WTC11 (cell line): ENCODE data around the gene OTOG. TPM values are rescaled to one million over a fixed set of nuclear protein-coding genes. Genes with fewer than 3 reads are reported as not detected.

Experiments
- ATAC-seq: fragments of 200-7000 bp; cut with Tn5 transposase; 2 replicates; pipeline ENCODE4 v1.10.0; 2021; ENCODE audit warnings: mild to moderate bottlenecking, moderate library complexity
- CTCF ChIA-PET: fragments of 300-600 bp; sonication (Branson Sonifier 250); formaldehyde crosslinking; loops from one replicate; lab custom pipeline; 2021; ENCODE audit warnings: antibody characterized with exemption; lab: Charles Lee
- POLR2A ChIA-PET: fragments of 350-600 bp; sonication (Branson Sonifier 250); formaldehyde crosslinking; loops from one replicate; lab custom pipeline; 2021; ENCODE audit warnings: antibody characterized with exemption; lab: Charles Lee
- DNase-seq: peaks from one replicate; pipeline ENCODE4 v3.0.0; 2021; ENCODE audit warnings: low spot score
- H3K27ac Mint-ChIP-seq: 2 replicates; pipeline ENCODE4 v1.8.0; 2021; ENCODE audit warnings: mixed read lengths
- H3K27me3 Mint-ChIP-seq: 2 replicates; pipeline ENCODE4 v1.8.0; 2021; ENCODE audit warnings: low read depth, mild to moderate bottlenecking, moderate library complexity, mixed read lengths
- H3K36me3 Mint-ChIP-seq: 2 replicates; pipeline ENCODE4 v1.8.0; 2021; ENCODE audit warnings: mixed read lengths
- H3K4me1 Mint-ChIP-seq: 2 replicates; pipeline ENCODE4 v1.8.0; 2022; ENCODE audit warnings: mixed read lengths
- H3K4me3 Mint-ChIP-seq: 2 replicates; pipeline ENCODE4 v1.8.0; 2021; ENCODE audit warnings: mild to moderate bottlenecking, moderate library complexity, mixed read lengths
- H3K9me3 Mint-ChIP-seq: 2 replicates; pipeline ENCODE4 v1.8.0; 2021; ENCODE audit warnings: mixed read lengths
- ATF3 ChIP-seq: sonication (generic); formaldehyde crosslinking; conservative IDR thresholded peaks from 2 replicates; pipeline ENCODE4 v1.8.1; 2022; ENCODE audit warnings: mild to moderate bottlenecking, missing genetic modification reagents
- CDX4 ChIP-seq: fragments of 250-450 bp; sonication (Bioruptor Pico); IDR thresholded peaks from 2 replicates; pipeline ENCODE4 v1.9.0; 2021; ENCODE audit warnings: moderate library complexity, mild to moderate bottlenecking, inconsistent platforms, borderline replicate concordance
- GABPB1 ChIP-seq: sonication (generic); formaldehyde crosslinking; IDR thresholded peaks from 2 replicates; pipeline ENCODE4 v1.8.1; 2023; ENCODE audit warnings: mild to moderate bottlenecking, missing genetic modification reagents
- GRHL2 ChIP-seq: fragments of 250-450 bp; sonication (Bioruptor Pico); IDR thresholded peaks from 2 replicates; pipeline ENCODE4 v1.8.0; 2022; ENCODE audit warnings: mild to moderate bottlenecking, moderate library complexity; ENCODE audit not compliant: insufficient replicate concordance, severe bottlenecking
- HMGA2 ChIP-seq: fragments of 250-450 bp; sonication (Bioruptor Pico); IDR thresholded peaks from 2 replicates; pipeline ENCODE4 v1.4.0; 2021; ENCODE audit warnings: mild to moderate bottlenecking, moderate library complexity
- IRF2 ChIP-seq: sonication (generic); formaldehyde crosslinking; IDR thresholded peaks from 2 replicates; pipeline ENCODE4 v1.8.0; 2022; ENCODE audit warnings: low read depth, missing genetic modification reagents, borderline replicate concordance
- KAT7 ChIP-seq: sonication (generic); formaldehyde crosslinking; IDR thresholded peaks from 2 replicates; pipeline ENCODE4 v1.8.1; 2023; ENCODE audit warnings: missing genetic modification reagents, mild to moderate bottlenecking, borderline replicate concordance
- MXD4 ChIP-seq: fragments of 250-450 bp; sonication (Bioruptor Pico); IDR thresholded peaks from 2 replicates; pipeline ENCODE4 v1.8.0; 2021; ENCODE audit warnings: mild to moderate bottlenecking, moderate library complexity, borderline replicate concordance
- MYBL2 ChIP-seq: sonication (generic); formaldehyde crosslinking; IDR thresholded peaks from 2 replicates; pipeline ENCODE4 v1.8.1; 2023; ENCODE audit warnings: mild to moderate bottlenecking, moderate library complexity, missing genetic modification reagents
- NR1H2 ChIP-seq: sonication (generic); formaldehyde crosslinking; IDR thresholded peaks from 2 replicates; pipeline ENCODE4 v1.9.0; 2021; ENCODE audit warnings: mild to moderate bottlenecking, moderate library complexity, missing genetic modification reagents
- PREB ChIP-seq: sonication (generic); formaldehyde crosslinking; IDR thresholded peaks from 2 replicates; pipeline ENCODE4 v1.8.1; 2022; ENCODE audit warnings: mild to moderate bottlenecking, missing genetic modification reagents, moderate library complexity, borderline replicate concordance
- RELA ChIP-seq: sonication (generic); formaldehyde crosslinking; IDR thresholded peaks from 2 replicates; pipeline ENCODE4 v1.8.1; 2022; ENCODE audit warnings: missing genetic modification reagents, mild to moderate bottlenecking, borderline replicate concordance
- TCF7 ChIP-seq: sonication (generic); formaldehyde crosslinking; IDR thresholded peaks from 2 replicates; pipeline ENCODE4 v1.8.0; 2022; ENCODE audit warnings: mild to moderate bottlenecking, low read depth, missing genetic modification reagents, moderate library complexity
- ZBTB21 ChIP-seq: sonication (generic); formaldehyde crosslinking; IDR thresholded peaks from 2 replicates; pipeline ENCODE4 v1.8.1; 2023; ENCODE audit warnings: mild to moderate bottlenecking, missing genetic modification reagents, borderline replicate concordance
- ZNF121 ChIP-seq: sonication (generic); formaldehyde crosslinking; IDR thresholded peaks from 2 replicates; pipeline ENCODE4 v1.8.0; 2023; ENCODE audit warnings: missing genetic modification reagents
- ZNF232 ChIP-seq: sonication (generic); formaldehyde crosslinking; IDR thresholded peaks from 2 replicates; pipeline ENCODE4 v1.8.0; 2022; ENCODE audit warnings: mild to moderate bottlenecking, missing genetic modification reagents
- ZSCAN18 ChIP-seq: fragments of 250-450 bp; sonication (Bioruptor Pico); IDR thresholded peaks from 2 replicates; pipeline ENCODE4 v2.1.2; 2022; ENCODE audit warnings: mild to moderate bottlenecking, moderate library complexity
- total RNA-seq: library from RNA; stranded (reverse); gene quantifications from 3 replicates; pipeline ENCODE4 v1.2.3, GENCODE V29; 2021
- TF ChIP-seq, protein P1 (sequence below): fragments of 250-450 bp; sonication (Bioruptor Pico); IDR thresholded peaks from 2 replicates; pipeline ENCODE4 v1.9.0; 2021; ENCODE audit warnings: mild to moderate bottlenecking
- TF ChIP-seq, protein P2 (sequence below): sonication (generic); formaldehyde crosslinking; IDR thresholded peaks from 2 replicates; pipeline ENCODE4 v1.8.1; 2022; ENCODE audit warnings: low read depth, mild to moderate bottlenecking, moderate library complexity, missing genetic modification reagents, borderline replicate concordance

OTOG gene
- total RNA-seq, 1 experiment from 2014 or later, result 1.4 TPM

- Mint-ChIP-seq H3K4me3 (no peak overlapping the region), H3K36me3 (no peaks in the 10 kb centered on the region), H3K9me3 (no peaks in the 10 kb centered on the region), H3K27ac (no peak overlapping the region), H3K4me1 (peaks cover 6% of the 10 kb centered on the region; the same call in 1 of the 2 replicates), H3K27me3 (peaks cover 3% of the 10 kb centered on the region)
- ChIA-PET CTCF (interaction anchor here (1.6 to 3.2 kb wide), 2 partner anchors 11 to 14 kb away, joined by 6 to 14 read pairs; no protein-coding TSS in a partner anchor), POLR2A (no interaction called here)
- TF ChIP-seq KAT7 (no peak), GABPB1 (CRISPR knock-in tag) (no peak), GRHL2 (CRISPR knock-in tag) (no peak), MYBL2 (CRISPR knock-in tag) (no peak), TCF7 (CRISPR knock-in tag) (no peak), IRF2 (CRISPR knock-in tag) (no peak), CDX4 (CRISPR knock-in tag) (no peak), ATF3 (CRISPR knock-in tag) (no peak)
- TF ChIP-seq, protein P1, sequence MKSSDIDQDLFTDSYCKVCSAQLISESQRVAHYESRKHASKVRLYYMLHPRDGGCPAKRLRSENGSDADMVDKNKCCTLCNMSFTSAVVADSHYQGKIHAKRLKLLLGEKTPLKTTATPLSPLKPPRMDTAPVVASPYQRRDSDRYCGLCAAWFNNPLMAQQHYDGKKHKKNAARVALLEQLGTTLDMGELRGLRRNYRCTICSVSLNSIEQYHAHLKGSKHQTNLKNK, result no peak
- no peak for ATAC-seq
- no peak for DNase-seq
Observed at GRCh38 chr11:17612221-17613188, 65.4 kb downstream of the OTOG start.

- H3K27ac Mint-ChIP-seq, result no peak overlapping the region
- H3K4me1 Mint-ChIP-seq, result peaks cover 6% of the 10 kb centered on the region; the same call in 1 of the 2 replicates
- POLR2A ChIA-PET, result no interaction called here
- no peaks in the 10 kb centered on the region for H3K36me3 Mint-ChIP-seq
- H3K9me3 Mint-ChIP-seq, result peaks cover 5% of the 10 kb centered on the region; the same call in 1 of the 2 replicates
- H3K27me3 Mint-ChIP-seq, result peaks cover 6% of the 10 kb centered on the region
- CTCF ChIA-PET, result no interaction called here
- H3K4me3 Mint-ChIP-seq, result no peak overlapping the region
- ATAC-seq, result no peak
- no peak for TF ChIP-seq MXD4 (CRISPR knock-in tag)
- TF ChIP-seq HMGA2, result no peak
- TF ChIP-seq RELA, result no peak
- TF ChIP-seq ZSCAN18 (CRISPR knock-in tag), result no peak
- TF ChIP-seq NR1H2 (CRISPR knock-in tag), result no peak
- no peak for TF ChIP-seq ZNF232 (CRISPR knock-in tag)
- TF ChIP-seq, protein P2, sequence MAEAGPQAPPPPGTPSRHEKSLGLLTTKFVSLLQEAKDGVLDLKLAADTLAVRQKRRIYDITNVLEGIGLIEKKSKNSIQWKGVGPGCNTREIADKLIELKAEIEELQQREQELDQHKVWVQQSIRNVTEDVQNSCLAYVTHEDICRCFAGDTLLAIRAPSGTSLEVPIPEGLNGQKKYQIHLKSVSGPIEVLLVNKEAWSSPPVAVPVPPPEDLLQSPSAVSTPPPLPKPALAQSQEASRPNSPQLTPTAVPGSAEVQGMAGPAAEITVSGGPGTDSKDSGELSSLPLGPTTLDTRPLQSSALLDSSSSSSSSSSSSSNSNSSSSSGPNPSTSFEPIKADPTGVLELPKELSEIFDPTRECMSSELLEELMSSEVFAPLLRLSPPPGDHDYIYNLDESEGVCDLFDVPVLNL (CRISPR knock-in tag), result no peak
- TF ChIP-seq ZBTB21 (CRISPR knock-in tag), result no peak
- TF ChIP-seq PREB (CRISPR knock-in tag), result no peak
- TF ChIP-seq ZNF121, result no peak
- DNase-seq, result no peak
Observed at GRCh38 chr11:17613428-17613962, 66.4 kb downstream of the OTOG start.
